ENCODE data around the gene ZBTB12.
"Not testable (repeated sequence)": the region's sequence is repeated elsewhere in the genome, so short reads cannot be mapped to it uniquely, and the experiment has no call there.

ZBTB12 gene, protein sequence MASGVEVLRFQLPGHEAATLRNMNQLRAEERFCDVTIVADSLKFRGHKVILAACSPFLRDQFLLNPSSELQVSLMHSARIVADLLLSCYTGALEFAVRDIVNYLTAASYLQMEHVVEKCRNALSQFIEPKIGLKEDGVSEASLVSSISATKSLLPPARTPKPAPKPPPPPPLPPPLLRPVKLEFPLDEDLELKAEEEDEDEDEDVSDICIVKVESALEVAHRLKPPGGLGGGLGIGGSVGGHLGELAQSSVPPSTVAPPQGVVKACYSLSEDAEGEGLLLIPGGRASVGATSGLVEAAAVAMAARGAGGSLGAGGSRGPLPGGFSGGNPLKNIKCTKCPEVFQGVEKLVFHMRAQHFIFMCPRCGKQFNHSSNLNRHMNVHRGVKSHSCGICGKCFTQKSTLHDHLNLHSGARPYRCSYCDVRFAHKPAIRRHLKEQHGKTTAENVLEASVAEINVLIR
- total RNA-seq, result 0.31 to 0.88 reads per million in 2 donors

DNA sequence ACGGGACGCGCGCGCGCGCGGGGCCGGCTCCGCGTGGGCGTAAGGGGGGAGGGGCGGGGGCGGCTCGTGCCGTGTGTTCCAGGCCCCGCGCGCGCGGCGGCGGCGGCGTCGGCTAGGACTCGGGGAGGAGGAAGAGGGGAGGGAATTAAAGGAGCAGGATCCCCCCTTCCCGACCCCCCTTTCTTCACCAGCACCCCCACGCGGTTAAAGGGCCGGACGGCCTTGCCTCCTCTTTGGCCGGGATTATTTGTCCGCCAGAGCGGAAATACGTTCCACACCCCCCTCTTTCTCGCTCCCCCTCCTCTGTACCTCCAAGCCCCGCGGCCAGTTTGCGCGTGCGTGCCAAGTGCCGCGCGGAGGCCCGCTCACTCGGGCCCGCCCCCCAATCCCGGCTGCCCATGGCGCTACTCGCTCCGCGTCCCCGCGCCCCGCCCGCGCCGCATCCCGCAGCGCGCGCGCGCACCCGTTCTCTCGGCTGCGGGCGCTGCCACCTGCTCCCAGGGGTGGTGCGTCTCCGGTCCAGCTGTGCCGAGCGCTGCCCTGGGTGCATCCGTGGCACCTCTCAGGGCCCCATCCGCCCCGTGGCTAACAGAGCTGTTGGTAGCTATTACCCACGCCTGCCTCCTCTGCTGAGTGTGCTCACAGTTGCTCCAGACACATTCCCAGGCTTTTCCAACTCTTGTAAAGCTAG lies at the start of gene ZBTB12:
Gene ZBTB12 (minus strand): TSS at position 134 of the 691 bp plus-strand sequence. CDS start 781 bp downstream, outside the sequence.
- DNase-seq, result peak; percentile 70 to 92 (median 80)

- no peak for DNase-seq
Observed at GRCh38 chr6:31949926-31950548, 48.2 kb upstream of the ZBTB12 start.

- DNase-seq, result no peak
Observed at GRCh38 chr6:31948753-31949413, 47.0 kb upstream of the ZBTB12 start.

DNA sequence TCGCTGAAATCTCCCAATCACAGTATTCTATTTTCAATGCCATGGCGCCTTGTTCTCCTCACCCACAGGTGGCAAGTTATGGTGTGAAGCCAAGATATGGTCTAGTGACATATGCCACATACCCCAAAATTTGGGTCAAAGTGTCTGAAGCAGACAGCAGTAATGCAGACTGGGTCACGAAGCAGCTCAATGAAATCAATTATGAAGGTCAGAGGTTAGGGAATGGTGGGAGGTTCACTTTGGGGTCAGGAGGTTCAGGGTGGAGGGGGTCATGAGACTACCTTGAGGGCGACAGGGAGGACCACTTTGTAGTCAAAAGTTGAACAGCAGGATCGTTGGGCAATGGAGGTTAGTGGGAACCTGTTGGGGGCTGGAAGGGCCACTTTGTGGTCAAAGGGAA lies 46.4 kb upstream of the ZBTB12 start:
- no peak for DNase-seq

DNA sequence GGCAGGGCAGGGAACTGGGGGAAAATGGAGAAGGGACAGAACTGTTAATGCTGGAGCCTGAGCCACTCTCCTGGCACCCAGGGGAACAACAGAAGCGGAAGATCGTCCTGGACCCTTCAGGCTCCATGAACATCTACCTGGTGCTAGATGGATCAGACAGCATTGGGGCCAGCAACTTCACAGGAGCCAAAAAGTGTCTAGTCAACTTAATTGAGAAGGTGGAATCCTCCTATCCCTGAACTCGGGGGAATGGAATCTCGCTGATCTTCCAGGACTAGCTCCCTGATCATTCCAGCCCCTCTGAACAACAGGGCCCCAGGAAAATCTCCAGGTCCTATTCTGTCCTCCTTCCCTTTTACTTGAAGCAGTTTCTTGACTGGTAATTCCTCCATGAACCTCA lies 46.0 kb upstream of the ZBTB12 start:
- no peak for DNase-seq

- no peak for DNase-seq
Observed at GRCh38 chr6:31947070-31947675, 45.3 kb upstream of the ZBTB12 start.

- DNase-seq, result no peak
Observed at GRCh38 chr6:31946370-31946885, 44.5 kb upstream of the ZBTB12 start.

- no peak for DNase-seq
Observed at GRCh38 chr6:31945507-31946369, 43.9 kb upstream of the ZBTB12 start, which contains the start of gene CFB. Gene CFB (plus strand): TSS chr6:31946095. CDS start chr6:31946222, 127 bp downstream.

DNA sequence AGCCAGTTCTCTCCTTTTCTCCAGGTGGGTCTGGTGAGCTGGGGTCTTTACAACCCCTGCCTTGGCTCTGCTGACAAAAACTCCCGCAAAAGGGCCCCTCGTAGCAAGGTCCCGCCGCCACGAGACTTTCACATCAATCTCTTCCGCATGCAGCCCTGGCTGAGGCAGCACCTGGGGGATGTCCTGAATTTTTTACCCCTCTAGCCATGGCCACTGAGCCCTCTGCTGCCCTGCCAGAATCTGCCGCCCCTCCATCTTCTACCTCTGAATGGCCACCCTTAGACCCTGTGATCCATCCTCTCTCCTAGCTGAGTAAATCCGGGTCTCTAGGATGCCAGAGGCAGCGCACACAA lies 43.2 kb upstream of the ZBTB12 start:
- no peak for DNase-seq

DNA sequence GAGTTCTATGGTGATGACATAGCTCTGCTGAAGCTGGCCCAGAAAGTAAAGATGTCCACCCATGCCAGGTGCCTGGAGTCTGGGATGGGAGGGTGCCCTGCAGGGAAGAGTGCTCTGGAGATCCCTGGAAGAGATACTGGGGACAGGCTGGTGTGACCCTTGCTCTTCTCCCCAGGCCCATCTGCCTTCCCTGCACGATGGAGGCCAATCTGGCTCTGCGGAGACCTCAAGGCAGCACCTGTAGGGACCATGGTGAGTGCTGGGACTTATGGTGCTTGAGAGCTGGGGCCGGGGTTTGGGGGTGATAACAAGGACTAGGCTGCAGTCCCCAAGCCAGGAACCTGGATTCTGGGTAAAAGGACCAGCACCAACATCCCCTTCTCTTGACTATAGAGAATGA lies 41.9 kb upstream of the ZBTB12 start:
- no peak for DNase-seq

- no peak for DNase-seq
Observed at GRCh38 chr6:31940256-31940664, 38.4 kb upstream of the ZBTB12 start.

DNA sequence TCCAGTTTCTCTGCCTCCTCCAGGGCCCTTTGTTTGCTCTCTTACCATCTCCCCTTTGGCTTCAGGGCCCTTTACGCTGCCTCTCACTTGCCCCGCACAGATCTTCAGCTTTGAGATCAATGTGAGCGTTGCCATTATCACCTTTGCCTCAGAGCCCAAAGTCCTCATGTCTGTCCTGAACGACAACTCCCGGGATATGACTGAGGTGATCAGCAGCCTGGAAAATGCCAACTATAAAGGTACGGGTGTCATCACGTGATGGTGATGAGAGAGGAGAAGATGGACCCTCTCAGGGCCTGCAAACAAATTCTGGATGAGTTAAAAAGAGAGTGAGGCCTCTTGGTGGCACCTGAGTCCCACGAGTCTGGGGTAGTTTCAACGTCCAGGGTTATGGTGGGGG lies 33.9 kb upstream of the ZBTB12 start:
- DNase-seq, result no peak

DNA sequence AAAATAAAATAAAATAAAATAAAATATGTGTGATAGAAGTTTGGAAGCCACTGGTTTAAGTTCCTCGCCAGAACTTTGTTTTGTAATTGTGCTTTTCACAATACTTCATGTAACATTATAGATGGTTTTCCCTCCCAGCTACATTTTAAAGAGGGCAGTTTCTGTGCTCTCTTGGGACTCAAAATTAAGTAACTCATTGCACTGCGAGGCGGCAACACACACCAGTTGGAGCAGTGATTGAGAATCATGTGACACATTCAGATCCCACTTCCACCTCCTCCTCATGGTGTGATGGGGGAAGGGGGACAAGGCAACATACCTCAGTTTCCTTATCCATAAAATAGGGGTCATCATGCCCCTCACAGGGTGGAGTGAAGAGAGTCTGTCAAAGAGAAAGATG lies 33.1 kb upstream of the ZBTB12 start:
- no peak for DNase-seq

GRCh38 chr6:31933537-31933936 lies 31.7 kb upstream of the ZBTB12 start:
- no peak for DNase-seq

DNA sequence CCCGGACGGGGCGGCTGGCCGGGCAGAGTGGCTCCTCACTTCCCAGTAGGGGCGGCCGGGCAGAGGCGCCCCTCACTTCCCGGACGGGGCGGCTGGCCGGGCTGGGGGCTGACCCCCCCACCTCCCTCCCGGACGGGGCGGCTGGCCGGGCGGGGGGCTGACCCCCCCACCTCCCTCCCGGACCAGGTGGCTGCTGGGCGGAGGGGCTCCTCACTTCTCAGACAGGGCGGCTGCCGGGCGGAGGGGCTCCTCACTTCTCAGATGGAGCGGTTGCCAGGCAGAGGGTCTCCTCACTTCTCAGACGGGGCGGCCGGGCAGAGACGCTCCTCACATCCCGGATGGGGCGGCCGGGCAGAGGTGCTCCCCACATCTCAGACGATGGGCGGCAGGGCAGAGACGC lies 30.3 kb upstream of the ZBTB12 start:
- DNase-seq, result not testable (repeated sequence)

DNA sequence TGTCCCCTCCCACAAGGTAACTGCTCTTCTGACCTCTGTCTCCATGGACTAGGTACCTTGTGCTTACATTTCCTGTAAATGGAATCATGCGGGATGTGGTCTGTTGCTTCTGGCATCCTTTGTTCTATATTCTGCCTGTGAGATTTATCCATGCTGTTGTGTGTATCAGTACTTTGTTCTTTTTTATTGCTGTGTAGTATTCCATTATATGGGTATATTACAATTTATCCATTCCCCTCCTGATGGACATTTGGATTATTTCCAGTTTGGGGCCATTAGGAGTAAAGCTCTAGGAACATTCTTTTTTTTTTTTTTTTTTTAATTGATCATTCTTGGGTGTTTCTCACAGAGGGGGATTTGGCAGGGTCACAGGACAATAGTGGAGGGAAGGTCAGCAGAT lies 29.1 kb upstream of the ZBTB12 start:
- no peak for DNase-seq

DNA sequence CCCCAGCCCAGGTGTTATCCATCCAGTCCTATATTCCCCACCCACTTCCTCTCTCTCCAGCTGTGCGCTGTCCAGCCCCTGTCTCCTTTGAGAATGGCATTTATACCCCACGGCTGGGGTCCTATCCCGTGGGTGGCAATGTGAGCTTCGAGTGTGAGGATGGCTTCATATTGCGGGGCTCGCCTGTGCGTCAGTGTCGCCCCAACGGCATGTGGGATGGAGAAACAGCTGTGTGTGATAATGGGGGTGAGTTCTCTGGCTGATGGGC lies 26.7 kb upstream of the ZBTB12 start:
- DNase-seq, result no peak

DNA sequence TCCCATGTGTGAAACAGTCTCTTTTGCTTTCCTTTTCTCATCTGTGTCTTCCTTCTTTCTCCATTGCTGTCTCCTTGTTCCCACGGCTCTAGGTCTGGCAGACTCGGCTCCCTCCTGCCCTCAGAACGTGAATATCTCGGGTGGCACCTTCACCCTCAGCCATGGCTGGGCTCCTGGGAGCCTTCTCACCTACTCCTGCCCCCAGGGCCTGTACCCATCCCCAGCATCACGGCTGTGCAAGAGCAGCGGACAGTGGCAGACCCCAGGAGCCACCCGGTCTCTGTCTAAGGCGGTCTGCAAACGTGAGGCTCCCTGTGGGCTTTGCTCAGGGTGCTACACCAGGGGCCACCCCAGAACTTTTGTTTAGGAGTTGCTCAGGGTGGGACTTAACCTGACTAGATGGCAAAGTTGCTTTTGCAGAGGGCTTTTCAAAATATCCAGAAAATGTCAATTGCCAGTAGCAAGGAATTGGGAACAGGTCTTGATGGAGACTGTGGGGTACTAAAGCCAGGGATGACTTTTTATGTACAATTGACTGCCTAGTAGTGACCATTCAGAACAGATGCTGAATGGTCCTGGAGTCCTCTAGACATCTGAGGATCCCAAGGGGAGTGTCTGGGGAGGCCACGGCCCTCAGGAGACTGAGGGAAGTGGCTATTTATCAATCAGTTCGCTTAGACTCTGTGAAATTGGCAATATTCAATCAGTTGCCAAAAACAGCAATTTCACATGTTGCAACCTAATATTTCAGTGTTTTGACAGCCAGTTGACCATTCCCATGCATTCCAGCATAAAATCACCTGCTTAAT lies 26.2 kb upstream of the ZBTB12 start:
- DNase-seq, result no peak

DNA sequence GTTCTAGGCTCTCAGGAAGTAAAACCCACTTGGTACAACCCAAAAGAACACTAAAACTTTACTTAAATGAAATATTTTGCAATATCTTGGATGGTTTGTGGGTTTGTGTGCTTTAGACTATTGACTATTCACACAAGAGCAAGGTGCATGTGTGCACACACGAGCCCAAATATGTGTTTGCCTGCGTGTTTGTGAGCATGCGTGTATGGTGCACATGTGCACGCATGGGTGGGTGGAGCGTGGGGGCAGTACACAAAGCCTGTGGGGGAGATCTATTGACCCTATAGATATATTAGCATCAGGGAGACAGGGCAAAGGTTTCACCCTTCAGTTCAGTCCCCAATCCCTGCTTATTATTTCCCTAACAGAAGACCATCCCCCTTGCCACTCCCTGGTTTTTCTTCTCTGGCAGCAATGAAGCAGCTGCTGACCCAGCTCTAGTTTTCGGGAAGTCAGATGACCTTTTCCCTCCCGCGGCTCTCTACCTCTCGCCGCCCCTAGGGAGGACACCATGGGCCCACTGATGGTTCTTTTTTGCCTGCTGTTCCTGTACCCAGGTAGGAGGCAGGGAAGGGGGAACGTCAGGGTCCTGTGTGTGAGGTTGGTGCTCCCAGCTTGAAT lies 25.5 kb upstream of the ZBTB12 start, which contains the start of gene C2:
Gene C2 (plus strand): TSS at position 476 of the 621 bp plus-strand sequence. CDS start 36 bp downstream, at position 512.
- no peak for DNase-seq

GRCh38 chr6:31922942-31923341 lies 21.1 kb upstream of the ZBTB12 start:
- DNase-seq, result no peak

Measured in T-helper 2 cell (primary cell).